ENCODE results near the gene CEP55.

The CEP55 gene

DNA sequence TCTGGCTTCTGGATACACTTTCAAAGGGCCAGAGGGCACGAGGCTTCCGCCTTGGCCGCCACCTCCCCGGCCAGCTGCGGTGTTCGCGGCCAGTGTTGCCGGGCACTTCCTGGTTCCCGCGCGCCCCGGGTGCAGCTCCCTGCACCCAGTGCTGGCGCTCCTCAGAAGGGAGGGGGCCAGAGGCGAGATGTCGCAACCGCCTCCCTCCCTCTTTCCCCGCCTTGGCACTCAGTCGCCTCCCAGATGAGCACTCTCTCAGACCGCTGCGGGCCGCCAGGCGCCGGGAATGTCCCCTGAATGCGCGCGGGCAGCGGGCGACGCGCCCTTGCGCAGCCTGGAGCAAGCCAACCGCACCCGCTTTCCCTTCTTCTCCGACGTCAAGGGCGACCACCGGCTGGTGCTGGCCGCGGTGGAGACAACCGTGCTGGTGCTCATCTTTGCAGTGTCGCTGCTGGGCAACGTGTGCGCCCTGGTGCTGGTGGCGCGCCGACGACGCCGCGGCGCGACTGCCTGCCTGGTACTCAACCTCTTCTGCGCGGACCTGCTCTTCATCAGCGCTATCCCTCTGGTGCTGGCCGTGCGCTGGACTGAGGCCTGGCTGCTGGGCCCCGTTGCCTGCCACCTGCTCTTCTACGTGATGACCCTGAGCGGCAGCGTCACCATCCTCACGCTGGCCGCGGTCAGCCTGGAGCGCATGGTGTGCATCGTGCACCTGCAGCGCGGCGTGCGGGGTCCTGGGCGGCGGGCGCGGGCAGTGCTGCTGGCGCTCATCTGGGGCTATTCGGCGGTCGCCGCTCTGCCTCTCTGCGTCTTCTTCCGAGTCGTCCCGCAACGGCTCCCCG, 70.2 kb downstream of the CEP55 start, which contains the start of gene FFAR4:
Gene FFAR4, plus strand, starts transcription at position 231 of the 842 bp plus-strand sequence. Its CDS starts 56 bp downstream, at position 287.
- DNase-seq (ENCODE audit: low read depth in 2 of 2) = no peak

DNA sequence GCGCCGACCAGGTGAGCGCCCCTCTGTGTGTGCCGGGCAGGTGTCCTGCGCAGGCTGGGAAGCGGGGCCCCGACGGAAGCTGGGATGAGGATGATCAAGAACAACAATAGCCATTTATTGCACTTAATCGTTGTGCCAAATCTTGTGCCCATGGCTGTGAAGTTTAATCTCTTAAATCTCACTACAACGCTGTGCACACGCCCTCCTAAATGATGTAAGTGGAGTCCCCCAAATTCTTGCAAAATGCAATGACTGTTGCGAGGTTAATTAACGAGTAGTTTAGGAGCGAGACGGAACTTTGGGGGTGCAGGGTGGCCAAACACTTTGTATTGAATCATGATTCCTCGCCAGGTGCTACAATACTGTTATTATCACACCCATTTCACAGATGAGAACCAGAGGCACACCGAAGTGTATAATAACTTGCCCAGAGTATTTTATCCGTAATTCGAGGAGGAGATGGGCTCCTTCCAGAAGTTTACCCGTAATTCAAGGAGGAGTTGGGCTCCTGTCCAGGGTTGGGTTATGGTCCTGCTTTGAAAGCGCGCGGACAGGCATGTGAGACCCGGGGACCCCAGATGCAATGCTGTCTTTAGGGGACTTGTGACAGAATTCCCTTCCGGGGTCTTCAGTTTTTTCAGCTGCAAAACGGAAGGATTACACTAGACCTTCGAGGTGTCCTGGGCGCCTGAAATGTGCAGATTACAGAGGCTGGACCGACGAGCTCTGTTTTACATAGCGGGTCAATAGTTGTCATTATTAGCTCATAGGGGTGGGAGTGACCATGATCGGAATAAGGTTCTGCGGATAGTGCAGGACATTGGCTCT, 71.1 kb downstream of the CEP55 start:
- DNase-seq (ENCODE audit: low read depth in 2 of 2) = no peak

DNA sequence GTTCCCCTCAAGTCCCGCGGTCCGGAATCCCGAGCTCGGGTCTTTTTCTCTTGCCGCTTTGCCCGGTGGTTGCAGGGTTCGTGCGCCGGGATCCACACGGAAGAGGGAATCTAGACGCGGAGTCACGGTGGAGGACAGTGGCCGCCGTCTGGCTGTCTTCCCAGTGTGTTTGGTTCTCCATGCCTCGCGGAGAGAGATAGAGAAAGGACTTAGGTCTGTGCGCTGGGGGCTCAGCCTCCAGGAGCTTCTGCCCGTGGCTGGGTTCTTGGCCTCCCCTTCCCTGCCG, 71.6 kb downstream of the CEP55 start:
- no peak for DNase-seq (ENCODE audit: low read depth in 2 of 2)

DNA sequence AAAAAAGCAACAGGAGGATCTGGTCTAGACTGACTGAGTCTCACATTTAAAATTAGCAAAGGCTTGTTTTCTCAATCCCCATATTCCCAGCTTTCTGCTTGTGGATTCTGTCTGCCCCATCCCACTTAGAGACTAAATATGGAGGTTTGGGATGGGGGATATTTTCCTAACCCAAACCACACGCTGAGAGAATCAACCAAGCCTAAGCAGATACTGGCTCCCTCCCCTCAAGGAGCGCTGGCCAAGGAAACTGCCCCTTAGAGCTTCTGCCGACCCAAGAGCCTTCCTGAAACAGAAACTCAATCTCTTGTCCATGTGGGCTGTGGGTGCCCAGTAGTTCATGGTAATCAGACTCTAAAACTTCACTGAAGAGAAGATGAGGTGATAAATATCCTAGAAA, 74.0 kb downstream of the CEP55 start:
- DNase-seq (ENCODE audit: low read depth in 2 of 2) = no peak

DNA sequence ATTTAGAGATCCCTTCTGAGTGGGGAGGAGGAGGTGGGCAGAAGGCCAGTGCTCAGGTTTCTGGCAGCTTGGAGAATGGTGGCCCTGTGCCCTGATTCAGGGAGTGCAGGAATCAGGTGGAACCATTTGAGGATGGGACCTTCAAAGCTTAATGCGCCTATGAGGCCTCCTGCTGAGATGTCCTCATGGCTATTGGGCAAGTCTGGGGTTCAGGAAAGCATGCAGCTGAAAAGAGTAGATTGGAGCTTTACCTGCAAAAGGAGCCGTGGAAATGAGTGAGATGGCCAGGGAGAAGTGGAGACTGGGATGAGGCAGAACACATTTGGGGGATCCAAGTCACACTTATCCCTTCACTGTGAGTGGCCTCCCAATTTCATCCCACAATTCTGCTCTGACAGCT, 76.2 kb downstream of the CEP55 start:
- no peak for DNase-seq (ENCODE audit: low read depth in 2 of 2)

DNA sequence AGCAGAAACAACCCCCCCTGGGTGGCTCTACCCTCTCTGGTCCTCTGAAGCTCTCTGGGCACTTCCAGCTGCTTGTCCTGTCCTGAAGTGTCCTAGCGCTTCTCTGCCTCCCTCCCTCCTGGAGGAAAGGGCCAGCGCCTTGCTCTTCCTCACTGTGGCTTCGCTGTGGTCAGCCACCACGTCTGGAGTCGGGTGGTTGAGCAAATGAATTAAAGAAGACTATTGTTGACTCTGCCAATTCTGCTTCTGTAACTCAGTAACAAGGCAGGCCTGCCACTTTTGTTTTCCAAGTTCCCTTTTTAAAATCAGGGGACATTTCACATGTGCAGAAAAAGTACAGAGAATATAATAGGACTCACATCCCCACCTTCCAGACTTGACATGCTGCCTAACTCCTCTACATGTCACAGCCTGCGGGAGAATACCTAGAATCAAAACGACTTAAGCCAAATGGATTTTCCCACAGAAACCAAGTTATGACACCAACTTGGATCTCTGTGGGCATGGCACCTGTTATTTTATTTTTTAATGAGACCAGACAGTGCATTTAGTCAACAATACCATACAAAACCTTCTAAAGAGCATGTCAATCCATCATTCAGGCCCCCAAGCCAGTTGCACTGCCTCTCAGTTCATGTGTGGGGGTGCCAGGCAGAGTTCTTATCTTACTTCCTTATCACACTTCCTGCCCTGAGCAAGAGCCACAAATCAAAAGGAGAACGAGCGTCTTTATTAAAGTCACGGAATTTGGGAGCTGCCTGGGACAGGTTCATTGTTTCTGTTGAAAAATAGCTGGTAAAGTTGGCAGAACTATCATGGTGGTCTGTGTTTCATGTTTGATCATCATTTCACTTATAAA, 76.9 kb downstream of the CEP55 start:
- DNase-seq (ENCODE audit: low read depth in 2 of 2) = no peak

DNA sequence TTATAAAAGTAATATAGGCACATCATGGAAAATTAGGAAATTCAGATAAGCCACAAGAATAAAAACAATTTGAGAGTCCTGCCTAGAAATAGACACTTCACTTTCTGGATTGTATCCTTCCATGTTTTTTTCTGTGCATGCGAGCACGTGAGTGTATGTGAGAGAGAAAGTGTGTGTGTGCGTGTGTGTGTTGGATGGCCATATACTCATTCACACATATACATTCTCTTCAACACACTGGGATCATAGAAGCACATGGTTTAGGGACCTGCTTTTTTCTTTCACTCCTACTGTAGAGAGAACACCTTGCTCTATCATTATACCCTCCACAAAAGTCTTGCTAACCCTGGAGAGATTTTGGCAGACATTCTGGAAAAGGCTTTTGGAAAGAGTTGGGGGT, 77.5 kb downstream of the CEP55 start:
- DNase-seq (ENCODE audit: low read depth in 2 of 2) = no peak

DNA sequence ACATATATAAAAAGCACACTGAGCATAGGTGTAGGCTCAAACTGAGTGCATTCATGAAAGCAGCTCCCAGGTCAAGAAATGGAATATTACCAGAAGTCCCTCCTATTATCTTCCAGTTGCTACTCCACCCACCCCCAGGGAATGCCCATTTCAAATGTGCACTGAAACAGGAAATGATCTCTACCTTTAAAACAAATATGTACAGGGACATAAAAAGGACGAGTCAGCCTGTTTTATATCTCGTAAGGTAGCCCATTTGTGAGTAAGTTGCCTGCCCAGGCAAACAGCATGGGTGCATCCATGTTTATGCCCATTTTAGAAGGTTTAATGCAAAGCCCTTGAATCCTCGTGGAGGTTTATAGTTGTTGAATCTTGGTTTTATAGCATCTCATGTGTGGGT, 80.5 kb downstream of the CEP55 start:
- no peak for DNase-seq (ENCODE audit: low read depth in 2 of 2)

DNA sequence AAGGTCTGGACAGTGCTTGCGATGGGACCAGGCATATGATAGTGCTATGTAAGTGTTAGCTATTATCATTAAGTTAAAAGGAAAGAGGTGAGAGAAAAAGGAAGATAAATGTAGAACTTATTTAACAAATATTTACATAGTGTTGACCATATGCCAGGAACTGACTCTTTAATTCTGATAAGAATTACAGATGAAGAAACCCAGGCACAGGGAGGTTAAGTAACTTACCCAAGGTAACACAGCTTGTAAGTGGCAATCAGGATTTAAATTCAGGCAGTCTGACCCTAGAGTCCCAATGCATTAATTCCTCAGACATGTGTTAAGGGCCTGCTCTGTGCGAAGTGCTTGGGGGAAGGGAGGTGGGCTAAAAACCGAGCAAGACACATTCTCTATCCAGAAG, 81.2 kb downstream of the CEP55 start:
- DNase-seq (ENCODE audit: low read depth in 2 of 2) = no peak
